Measurements from ENCODE around the gene SFTPB.

The SFTPB gene

GRCh38 chr2:85702172-85702571, 34.2 kb upstream of the SFTPB start:
- peak; percentile 35 for DNase-seq

GRCh38 chr2:85699325-85699724, 31.3 kb upstream of the SFTPB start:
- DNase-seq = no peak

- peak; percentile 59 for DNase-seq
Observed at GRCh38 chr2:85698880-85699254, 30.9 kb upstream of the SFTPB start.

GRCh38 chr2:85698184-85698879, 30.3 kb upstream of the SFTPB start:
- no peak for DNase-seq

- no peak for DNase-seq
Observed at GRCh38 chr2:85697716-85698115, 29.7 kb upstream of the SFTPB start.

- DNase-seq = no peak
Observed at GRCh38 chr2:85697096-85697495, 29.1 kb upstream of the SFTPB start.

- no peak for DNase-seq
Observed at GRCh38 chr2:85695691-85696668, 28.0 kb upstream of the SFTPB start.

- no peak for DNase-seq
Observed at GRCh38 chr2:85695121-85695520, 27.1 kb upstream of the SFTPB start.

- no peak for DNase-seq
Observed at GRCh38 chr2:85694052-85695025, 26.3 kb upstream of the SFTPB start, which contains the start of gene GNLY. TSS of gene GNLY (plus strand) at chr2:85694358. CDS start at chr2:85694419, 61 bp downstream.

- DNase-seq = no peak
Observed at GRCh38 chr2:85692039-85692645, 24.1 kb upstream of the SFTPB start.

GRCh38 chr2:85690932-85691331, 22.9 kb upstream of the SFTPB start:
- DNase-seq = no peak

GRCh38 chr2:85684806-85685205, 16.8 kb upstream of the SFTPB start:
- no peak for DNase-seq

- DNase-seq = no peak
Observed at GRCh38 chr2:85684380-85684779, 16.4 kb upstream of the SFTPB start.

GRCh38 chr2:85682378-85682777, 14.4 kb upstream of the SFTPB start:
- no peak for DNase-seq

- no peak for DNase-seq
Observed at GRCh38 chr2:85681776-85682175, 13.8 kb upstream of the SFTPB start.

GRCh38 chr2:85681372-85681763, 13.4 kb upstream of the SFTPB start:
- no peak for DNase-seq

- DNase-seq = no peak
Observed at GRCh38 chr2:85680707-85681371, 12.8 kb upstream of the SFTPB start.

- peak; percentile 73 for DNase-seq
Observed at GRCh38 chr2:85678794-85679672, 11.0 kb upstream of the SFTPB start.

- no peak for DNase-seq
Observed at GRCh38 chr2:85678377-85678776, 10.4 kb upstream of the SFTPB start.

- DNase-seq = no peak
Observed at GRCh38 chr2:85675866-85676548, 8.0 kb upstream of the SFTPB start.

All from suppressor macrophage treated with lipopolysaccharide for 4 hours (primary cell).